Activated CD8-positive, alpha-beta memory T cell treated with anti-CD3 and anti-CD28 coated beads for 24 hours (primary cell): ENCODE data around the gene SLC2A6.

Experiments
- DNase-seq: peaks from one replicate; pipeline ENCODE4 v3.0.0-alpha.2; 2020

The SLC2A6 gene

DNA sequence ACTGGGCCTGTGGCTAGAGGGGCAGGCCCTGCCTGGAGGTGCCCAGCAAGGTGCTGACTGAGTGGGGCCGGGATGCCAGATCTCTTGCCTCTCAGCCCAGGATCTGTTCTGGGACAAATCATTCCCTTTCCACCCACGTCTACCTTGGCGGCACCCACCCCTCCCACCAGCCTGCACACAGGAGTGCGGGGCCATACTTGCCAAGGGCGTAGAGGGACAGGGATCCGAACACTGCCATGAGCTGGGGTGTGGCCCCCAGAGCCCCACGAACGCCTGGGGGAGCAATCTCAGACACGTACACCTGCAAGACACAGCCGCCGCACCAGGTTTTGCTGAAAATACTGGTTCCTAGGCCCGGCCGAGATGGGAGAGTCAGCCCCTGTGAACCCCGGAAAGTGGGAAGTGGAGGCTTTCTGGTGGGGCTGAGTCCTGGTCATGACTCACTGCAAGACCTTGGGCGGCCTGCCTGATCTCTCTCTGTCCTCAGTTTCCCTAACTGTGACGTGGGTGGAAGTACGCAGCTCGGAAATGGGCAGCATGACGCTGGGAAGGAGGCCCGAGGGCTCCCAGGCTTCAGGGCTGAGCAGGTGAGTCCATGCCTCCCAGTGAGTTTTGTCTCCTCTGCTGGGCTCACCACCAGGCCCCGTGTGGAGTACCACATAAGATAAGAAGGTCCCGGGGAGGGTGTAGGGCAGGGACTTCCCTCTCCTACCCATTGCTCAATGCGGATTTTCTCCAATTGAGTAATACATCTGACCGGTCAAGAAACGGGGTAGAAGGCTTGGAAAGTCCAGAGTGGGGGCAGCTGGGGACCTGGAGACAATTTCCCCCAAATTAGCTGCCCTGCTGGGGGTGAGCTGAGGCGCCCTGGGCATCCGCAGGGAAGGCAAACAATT is 2.6 kb downstream of the SLC2A6 start:
- no peak for DNase-seq

DNA sequence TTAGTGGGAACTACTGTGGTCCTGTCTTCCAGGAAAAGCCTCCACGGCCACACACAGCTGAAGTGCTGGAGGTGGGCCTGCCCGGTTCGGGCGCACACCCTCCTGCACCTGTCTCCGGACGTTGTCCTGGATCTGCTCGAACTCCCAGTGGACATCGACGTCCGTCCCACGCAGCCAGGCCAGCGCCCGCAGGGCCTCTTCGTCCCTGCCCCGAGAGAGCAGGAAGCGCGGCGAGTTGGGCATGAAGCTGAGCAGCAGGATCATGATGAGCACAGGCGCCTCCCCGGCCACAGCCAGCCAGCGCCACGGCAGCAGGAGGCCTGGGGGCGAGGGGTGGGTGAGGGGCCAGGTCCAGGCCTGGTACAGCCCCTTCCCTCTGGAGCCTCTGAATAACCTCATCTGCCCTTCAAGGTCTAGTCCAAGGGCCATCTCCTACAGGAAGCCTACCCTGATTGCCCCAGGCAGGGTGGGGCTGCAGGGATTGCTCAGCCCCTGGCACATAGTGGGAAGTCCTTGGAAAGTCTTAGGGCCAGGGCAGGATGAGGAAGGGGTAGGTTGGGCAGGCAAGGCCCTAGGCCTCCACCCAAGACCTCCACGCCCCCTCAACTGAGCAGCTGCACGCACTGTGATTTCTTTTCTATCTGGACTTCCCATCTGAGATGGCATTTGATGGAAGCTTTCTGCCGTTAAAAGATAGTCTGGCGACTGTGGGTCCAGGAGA is 3.4 kb downstream of the SLC2A6 start:
- no peak for DNase-seq

DNA sequence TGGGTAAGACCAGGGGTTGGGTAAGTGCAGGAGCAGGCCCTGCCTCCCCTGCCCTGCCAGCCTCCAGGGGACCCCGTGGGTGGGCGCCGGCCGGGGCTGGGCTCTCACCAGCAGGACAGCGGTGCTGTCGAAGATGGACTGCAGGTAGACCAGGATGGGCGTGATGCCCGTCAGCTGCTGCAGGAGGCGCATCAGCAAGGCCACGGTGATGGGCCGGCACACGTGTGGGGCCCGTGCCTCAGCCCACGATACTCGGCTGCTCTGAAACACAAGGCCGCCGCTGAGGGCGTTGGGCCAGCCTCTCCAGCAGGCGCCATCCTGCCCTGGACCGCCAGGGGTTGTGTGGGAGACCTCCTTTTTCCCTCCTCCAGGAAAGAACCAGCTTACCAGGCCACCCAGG is 4.0 kb downstream of the SLC2A6 start:
- no peak for DNase-seq

DNA sequence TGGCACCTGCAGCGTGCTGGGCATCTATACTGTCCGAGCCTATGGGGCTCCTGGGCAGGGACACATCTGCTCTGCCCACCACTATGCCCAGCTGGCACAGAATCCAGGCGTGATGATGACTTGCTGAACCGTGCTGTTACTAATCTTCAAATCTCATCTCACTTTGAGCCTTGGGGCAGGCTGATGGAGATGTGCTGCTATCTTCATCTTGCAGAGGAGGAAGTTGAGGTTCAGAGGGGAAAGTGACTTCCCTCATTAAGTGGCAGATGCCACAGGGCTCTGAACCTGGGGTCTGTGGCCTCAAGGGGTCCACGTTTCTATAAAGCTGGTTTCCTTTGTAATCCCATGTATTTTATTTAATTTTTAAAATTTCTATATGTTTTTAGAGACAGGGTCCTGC is 4.7 kb downstream of the SLC2A6 start:
- DNase-seq: no peak

DNA sequence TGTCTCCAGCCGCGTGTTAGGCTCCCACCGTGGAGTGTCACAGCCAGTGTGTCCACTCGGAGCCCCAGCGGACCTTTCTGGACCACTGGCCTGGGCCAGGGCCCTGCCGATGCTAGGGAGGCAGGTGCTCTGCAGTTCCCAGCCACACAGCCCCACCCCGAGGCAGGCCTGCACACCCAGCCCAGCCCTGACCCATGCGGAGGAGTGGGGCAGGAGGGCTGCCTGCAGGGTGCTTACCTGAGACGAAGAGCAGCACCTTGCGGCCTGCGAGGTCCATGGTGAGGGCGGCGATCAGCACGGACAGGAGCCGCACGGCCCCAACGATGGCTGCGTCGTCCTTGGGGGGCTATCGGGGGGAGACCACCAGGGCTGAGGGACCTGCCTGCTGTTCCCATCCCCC is 5.2 kb downstream of the SLC2A6 start:
- DNase-seq: no peak

DNA sequence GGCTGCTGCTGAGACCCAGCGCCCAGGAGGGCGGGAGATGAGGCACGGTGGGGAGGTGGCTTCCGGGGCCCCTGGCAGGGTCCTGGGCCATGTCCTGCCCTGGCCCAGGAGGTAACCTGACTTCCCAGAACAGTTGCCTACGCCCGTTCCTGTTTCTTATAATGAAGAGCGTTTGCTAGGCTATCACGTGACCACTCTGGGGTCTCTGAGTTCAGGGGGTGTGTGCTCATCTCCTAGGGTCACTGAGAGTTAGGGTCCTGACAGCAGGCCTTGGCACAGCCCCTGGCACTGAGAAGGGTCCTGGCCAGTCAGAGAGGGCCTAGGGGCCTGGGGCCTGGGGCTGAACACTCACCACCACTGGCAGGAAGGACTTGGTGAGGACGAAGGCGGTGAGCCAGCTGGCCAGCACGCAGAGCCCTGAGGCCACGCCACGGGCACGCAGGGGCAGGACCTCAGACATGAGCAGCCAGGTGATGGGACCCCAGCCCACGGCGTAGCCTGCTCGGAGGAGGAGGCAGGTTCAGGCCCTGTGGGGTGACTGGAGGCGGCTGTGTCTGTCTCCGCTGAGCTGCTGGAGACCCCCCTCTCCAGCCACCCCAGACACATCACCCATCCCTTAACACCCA is 6.0 kb downstream of the SLC2A6 start:
- no peak for DNase-seq

DNA sequence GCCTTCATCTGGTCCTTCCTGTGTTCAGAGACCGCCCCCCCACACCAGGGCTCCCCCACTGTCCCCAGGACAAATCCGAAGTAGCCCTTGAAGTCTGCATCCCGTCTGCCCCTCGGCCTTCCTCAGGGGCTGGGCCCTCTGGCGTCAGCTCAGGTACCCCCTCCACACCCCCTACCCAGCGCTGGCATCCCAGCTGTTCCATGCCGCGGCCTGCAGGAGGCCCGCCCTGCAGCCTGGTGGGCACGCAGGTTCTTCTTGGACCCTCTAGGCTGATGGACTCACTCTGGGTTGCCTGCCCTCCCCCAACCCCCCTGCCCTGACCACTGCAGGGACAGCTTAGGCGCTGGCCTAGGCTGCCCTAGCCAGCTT is 6.6 kb downstream of the SLC2A6 start:
- DNase-seq: no peak

DNA sequence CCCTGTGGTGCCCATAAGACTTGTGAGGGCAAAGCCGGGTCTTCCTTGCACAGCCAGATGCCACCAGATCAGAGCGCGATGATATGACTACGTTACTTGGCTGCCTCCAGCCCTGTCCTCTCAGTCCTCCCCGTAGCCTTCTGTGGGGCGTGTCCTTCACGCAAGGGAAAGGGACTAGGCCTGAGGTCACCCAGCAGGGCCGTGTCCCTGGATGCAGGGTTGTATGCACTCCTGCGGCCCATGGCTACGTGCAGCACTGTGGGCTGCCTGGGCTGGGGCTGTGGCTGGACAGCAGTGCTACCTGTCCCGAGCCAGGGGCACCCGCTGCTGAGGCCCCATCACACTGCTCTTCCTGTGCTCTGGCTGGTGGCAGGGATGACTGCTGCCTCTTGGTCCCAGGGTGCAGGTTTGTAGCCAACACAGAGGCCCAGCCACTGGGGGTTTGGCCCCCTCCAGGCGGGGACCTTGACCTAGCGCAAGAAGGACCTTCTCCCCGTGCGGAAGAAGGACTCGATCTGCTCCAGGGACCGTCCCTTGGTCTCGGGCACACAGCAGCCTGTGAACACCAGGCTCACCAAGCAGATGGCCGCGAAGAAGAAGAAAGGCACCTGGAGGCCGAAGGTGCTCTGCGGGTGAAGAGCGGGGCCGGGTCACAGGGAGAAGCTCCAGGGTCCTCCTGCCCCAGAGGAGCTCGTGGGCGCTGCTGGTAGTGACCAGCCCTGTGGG is 7.2 kb downstream of the SLC2A6 start:
- DNase-seq: no peak

DNA sequence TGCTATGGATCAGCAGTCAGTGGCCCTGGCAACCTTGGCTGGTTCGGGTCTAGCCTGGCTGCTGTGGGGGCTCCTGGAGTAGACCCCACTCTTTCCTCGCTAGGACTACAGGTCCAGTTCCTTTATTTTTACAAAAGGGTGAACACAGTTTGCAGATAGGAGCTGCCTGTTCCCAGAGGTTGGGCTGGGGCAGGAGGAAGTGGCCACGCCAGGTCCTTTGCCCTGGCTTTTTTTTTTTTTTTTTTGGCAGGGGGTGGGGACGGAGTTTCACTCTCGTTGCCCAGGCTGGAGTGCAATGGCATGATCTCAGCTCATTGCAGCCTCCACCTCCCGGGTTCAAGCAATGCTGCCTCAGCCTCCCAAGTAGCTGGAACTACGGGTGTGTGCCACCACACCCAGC is 7.9 kb downstream of the SLC2A6 start:
- no peak for DNase-seq

DNA sequence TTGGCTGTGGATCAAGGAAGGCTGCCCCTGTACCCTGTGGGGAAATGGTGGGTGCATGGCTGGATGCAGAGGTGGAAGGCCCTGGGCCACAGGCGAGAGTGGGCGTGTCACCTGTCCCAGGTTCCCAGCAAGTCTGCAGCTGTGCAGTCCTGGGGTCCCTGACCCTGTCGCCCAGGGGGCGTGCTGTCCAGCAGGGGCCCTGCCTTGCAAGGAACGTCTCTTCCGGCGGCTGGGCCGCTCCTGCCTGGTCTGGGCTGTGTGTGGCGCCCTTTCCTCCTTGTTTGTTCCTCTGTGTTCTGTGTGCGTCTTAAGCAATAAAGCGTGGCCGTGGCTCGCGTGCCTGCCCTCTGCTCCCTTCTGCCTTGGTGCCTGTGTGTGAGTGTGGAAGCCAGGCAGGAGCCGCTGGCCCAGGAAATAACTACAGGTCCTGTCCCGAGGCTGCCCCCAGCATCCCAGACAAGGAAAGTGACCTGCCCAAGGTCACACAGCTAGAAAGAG is 8.4 kb downstream of the SLC2A6 start:
- no peak for DNase-seq

DNA sequence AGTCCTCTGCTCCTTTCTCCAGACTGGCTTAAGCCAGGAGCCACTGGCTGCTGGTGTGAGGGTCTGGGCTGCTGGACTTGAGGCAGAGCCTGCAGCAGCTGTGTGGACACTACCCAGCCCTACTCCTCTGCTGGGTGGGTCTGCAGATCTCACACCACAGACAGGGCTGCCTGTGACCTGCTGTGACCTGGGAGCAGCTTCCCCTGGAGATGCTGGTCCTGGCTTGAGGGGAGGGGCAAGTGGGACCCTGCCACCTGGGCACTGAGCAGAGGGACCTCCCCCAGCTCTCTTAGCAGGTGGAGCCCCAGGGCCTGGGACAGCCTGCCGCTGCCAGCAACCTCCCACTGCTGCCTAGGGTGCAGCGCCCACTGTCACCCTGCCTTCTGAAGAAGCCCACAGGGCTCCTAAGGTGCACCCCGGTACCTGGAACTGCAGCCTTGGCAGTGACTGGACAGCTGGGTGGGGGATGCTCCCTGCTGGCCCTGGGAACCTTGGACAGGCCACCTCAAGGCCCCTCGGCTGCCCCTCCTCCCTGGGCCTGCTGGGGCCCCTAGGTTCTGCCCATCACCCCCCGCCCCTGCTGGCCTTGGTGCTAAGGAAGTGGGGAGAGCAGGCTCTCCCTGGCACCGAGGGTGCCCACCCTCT is 10.0 kb downstream of the SLC2A6 start:
- DNase-seq: no peak

DNA sequence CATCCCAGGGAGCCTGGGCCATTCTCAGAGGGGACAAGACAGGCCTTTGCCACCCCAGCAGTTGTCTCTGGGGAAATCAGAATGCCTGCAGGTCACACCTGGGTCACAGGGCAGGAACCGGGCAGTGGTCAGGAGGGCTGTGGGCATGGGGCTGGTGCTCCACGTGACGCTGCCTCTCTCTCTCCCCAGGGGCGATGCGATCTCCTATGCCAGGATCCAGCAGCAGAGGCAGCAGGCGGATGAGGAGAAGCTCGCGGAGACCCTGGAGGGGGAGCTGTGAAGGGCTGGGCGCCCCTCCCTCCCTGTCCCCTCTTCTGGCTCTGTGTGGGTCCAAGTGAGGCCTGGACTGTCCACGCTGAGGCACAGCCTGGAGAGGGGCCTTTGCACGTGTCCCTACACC is 10.5 kb downstream of the SLC2A6 start:
- no peak for DNase-seq

DNA sequence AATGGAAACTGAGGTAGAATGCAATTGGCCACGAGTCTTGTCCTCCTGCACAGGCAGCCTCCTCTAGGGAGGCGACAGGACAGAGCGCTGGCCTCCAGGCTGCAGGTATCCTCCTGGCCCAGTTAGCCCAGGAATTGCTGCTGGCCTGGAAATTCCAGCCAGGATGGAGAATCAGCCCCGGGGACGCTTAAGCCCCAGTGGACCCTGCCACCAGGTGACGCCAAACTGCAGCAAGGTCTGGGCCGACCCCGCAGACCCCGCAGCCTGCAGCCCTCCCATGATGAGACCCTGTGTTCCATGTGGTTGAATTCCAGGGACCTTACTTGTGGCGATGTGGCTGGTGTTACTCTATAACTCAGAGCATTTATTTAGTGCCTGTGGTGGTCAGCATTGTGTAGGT is 11.8 kb downstream of the SLC2A6 start:
- DNase-seq: no peak

DNA sequence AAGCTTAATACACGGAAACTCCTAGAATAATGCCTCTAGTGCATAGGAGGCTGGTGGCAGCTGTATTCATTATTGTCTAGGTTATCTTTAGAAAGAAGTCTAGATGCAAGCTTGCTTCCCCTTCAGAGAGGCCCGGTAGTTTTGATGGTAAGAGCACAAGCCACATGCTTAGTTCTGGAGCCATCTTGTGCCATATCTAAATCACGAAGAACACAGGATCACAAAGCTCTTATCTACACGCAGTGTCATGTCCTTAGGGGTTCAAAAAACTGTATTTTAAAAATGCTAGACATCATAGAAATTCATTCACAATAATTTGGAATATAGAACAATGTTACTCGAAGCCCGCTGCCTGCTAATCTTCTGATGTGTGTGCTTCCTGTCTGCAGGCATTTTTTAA is 12.9 kb downstream of the SLC2A6 start:
- DNase-seq: no peak

DNA sequence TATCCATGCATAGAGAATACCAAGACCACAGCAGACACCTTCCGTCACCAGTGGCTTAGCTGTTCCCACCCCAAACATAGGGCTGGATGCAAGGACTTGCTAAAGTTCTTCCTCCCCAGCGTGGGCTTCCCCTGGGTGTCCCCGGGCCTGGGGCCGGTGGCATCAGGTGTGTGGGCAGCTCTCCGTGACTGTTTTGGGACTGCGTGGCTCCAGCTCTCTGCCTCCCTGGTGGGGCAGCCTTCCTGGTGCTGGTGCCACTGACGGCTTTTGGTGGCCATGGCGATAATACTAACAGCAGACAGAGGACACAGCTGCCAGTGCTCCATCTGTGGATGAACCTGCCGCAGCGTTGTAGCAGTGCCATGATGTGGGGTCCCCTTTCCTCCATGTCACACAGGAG is 14.3 kb downstream of the SLC2A6 start:
- DNase-seq: no peak

DNA sequence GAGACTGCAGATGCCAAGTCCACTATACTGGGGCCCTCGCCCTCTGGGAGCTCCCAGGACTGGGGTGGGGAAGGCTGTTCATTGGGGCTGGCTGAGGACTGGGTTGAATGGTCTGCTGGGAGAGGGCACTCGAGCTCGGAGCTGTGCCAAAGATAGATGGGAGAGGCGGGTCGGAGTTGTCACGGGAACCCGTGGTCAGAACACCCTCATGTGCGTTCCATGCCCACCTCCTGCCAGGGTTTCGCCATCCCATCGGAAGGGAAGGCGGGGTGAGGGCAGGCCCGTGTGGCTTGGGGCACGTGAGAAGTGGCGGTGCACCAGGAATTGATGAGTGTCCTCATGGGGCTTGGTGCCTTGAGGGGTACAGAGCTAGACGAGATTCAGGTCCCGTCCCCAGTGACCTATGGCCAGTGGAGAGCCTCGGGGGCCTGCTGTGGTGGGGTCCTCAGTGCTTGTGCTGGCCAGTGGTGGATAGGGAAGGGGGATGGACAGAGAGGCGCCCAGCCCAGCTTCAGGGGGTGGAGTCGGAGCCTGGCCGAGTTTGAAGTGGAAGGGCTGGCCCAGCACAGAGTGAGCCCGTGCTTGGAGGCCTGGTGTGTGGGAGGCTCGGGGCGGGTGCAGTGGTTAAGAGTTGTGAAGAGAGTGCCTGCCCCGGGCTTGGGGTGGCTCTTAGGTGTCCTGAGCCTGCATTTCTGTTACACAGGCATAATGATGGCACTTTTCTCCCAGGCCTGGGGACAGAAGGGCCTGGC is 14.9 kb downstream of the SLC2A6 start:
- no peak for DNase-seq

DNA sequence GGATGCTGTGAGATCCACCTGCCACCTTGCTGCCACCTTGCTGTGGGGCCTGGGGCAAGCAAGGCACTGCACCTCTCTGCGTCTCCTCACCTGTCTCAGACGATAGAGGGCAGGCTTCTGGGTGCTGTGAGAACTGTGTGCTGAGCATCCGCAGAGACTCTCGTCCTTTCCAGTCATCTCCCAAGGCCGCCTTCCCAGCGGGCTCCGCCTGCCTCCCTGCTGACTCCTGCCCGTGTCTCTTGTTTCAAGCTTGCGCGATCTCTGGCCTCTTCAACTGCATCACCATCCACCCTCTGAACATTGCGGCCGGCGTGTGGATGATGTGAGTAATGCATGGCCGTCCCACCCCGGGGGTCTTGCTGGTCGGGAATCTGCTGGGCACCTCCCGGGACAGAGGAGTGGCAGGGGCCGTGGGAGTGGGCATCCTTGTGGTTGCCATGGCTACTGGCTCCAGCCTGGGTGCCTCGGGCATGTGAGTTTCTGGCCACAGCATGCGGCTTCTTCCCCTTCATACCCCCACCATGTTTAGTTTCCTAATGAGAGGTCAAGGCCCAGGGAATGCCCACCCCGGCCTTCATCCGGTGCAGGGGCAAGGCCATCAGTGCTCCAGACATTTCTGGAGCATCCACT is 15.6 kb downstream of the SLC2A6 start:
- no peak for DNase-seq

DNA sequence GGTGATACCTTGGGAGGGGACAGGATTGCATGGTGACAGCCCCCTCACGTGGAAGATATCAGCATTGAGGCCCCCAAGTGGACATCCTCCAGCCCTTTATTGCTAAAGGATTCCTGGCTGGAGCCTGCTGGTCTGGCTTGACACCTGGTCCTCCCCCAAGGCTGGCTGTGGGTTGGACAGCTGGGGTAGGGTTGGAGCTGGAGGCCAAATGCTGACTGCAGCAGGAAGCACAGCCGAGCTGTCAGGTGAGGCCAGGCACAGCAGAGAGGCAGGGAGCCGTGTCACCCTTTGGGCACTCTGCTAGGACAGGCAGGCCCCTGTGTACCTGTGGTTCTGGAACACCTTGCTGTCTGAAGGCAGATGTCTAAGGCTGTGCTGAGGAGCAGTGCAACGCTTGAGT is 16.9 kb downstream of the SLC2A6 start:
- no peak for DNase-seq

DNA sequence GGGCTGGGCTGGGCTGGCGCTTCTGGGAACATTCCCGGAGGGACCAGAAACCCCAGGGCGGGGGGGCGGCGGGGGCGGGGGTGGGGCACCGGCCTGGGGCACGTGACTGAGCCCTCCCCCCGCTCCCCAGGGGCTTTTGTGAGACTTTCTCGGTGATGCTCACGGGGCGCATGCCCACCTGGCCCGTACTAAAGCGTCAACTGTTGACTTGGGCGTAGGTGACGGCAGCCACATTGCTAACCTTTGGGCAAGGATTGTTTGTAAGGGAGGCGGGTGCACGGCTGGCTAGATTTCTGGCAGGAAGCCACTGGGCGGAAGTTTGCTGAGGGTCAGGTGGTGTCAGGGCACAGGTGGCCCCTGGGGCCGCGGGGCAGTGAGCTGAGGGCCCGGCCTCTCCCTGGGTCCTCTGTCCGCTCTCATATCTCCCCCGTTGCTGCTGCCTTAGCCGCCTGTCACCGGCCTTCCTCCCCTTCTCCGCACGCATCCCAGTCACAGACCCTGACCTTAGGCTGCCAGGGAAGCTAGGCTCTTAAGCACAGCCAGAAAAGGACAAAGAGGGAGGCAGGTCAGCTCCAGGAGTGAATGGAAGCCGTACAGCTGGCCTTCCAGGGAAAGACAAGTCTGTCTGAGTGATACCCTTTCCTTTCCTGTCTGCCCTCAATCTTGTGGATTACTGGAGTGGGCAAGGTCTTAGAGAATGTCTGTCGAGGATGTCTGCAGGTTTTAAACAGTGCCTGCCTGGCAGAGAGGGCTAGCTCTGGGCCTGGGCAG is 18.3 kb downstream of the SLC2A6 start:
- no peak for DNase-seq
